Esophagus squamous epithelium (tissue), 5 donors: ENCODE results near the gene RTCA. TPM values are rescaled to one million over a fixed set of nuclear protein-coding genes. Genes with fewer than 3 reads are reported as not detected.
"Not testable (repeated sequence)": the region's sequence is repeated elsewhere in the genome, so short reads cannot be mapped to it uniquely, and the experiment has no call there.

Experiments used
- DNase-seq: peaks from one replicate; lab custom pipeline; 2025; lab: John Stamatoyannopoulos, UW
- H3K27ac ChIP-seq, 4 donors: fragments of 200-600 bp; sonication (generic); one replicate each; pipeline ENCODE4 v1.5.1; 2016 to 2019; ENCODE audit warnings: mild to moderate bottlenecking in 1 of 4
- H3K27me3 ChIP-seq, 4 donors: fragments of 200-600 bp; sonication (generic); 1 replicate in 3 of 4; 2 replicates in 1 of 4; pipeline versions ENCODE4 v1.5.1 to v1.6.0; 2017 to 2021; ENCODE audit warnings: antibody characterized with exemption in 1 of 4
- H3K36me3 ChIP-seq, 3 donors: fragments of 200-600 bp; sonication (generic); one replicate each; pipeline ENCODE4 v1.5.1; 2016 to 2019
- H3K4me1 ChIP-seq, 3 donors: fragments of 200-600 bp; sonication (generic); one replicate each; pipeline ENCODE4 v1.5.1; 2017 to 2019
- H3K4me3 ChIP-seq, 4 donors: fragments of 200-600 bp; sonication (generic); 1 replicate in 3 of 4; 2 replicates in 1 of 4; pipeline ENCODE4 v1.5.1; 2016 to 2019; ENCODE audit warnings: mild to moderate bottlenecking in 2 of 4, moderate library complexity in 1 of 4
- H3K9me3 ChIP-seq, 3 donors: fragments of 200-600 bp; sonication (generic); one replicate each; pipeline ENCODE4 v1.5.1; 2016 to 2019
- CTCF ChIP-seq, 6 experiments: fragments of 450-650 bp in 4 of 6; fragments of 200-600 bp in 2 of 6; sonication (generic) in 2 of 6; IDR thresholded peaks; one replicate each; pipeline ENCODE4 v1.5.1; 2016 to 2019; ENCODE audit warnings: antibody characterized with exemption in 6 of 6, mild to moderate bottlenecking in 4 of 6, moderate library complexity in 4 of 6
- POLR2A ChIP-seq, 4 donors: fragments of 450-650 bp; IDR thresholded peaks; one replicate each; pipeline ENCODE4 v1.6.1; 2017; ENCODE audit warnings: antibody characterized with exemption in 4 of 4, mild to moderate bottlenecking in 4 of 4, moderate library complexity in 3 of 4
- WGBS, 2 donors: methylation state at CpG; one replicate each; pipeline ENCODE4 v1.1.5; 2018; 5-methylcytosine and 5-hydroxymethylcytosine counted together
- intact Hi-C: fragments of 100-400 bp; cut with DNase I; formaldehyde crosslinking; loops from one replicate; pipeline ENCODE4 v1.15.0; 2022
- small RNA-seq, 4 donors: library from RNA; depleted of rRNA; stranded (forward); fragments of <200 nt; gene quantifications; one replicate each; pipeline ENCODE3, GENCODE V24; 2016
- total RNA-seq, 4 donors: library from RNA; depleted of rRNA; stranded (reverse); fragments of >200 nt; gene quantifications; one replicate each; pipeline ENCODE4 v1.1.0, GENCODE V29; 2016
- donor health status: DM: yes; HTN: yes; CAD: no.

Gene RTCA
- total RNA-seq, 4 donors from 2014 or later = 20.6 to 36.0 (median 23.7) TPM

- Histone ChIP-seq H3K4me3 (no peak overlapping the region), H3K4me1 (no peaks in the 10 kb centered on the region), H3K9me3 (no peaks in the 10 kb centered on the region), H3K27ac (no peak overlapping the region), H3K36me3 (no peaks in the 10 kb centered on the region), H3K27me3 (no peaks in the 10 kb centered on the region)
- intact Hi-C loops = no loop called here
- TF ChIP-seq CTCF (IDR thresholded peaks at IDR 0.05) (no peak), POLR2A (IDR thresholded peaks at IDR 0.05) (no peak)
- WGBS, 2 donors = 91 to 94% methylated on average over 9 of the region's 9 CpGs
- DNase-seq = no peak
Measured at GRCh38 chr1:100332331-100332730, 66.3 kb downstream of the RTCA start.

GRCh38 chr1:100335436-100335835 is 69.4 kb downstream of the RTCA start:
- no peaks in the 10 kb centered on the region for H3K4me1 ChIP-seq
- no peaks in the 10 kb centered on the region for H3K36me3 ChIP-seq
- 46 to 63% methylated on average over 1 of the region's 1 CpG for WGBS, 2 donors
- H3K4me3 ChIP-seq = no peak overlapping the region
- no peak for DNase-seq
- H3K9me3 ChIP-seq = no peaks in the 10 kb centered on the region
- H3K27me3 ChIP-seq = no peaks in the 10 kb centered on the region
- no peak overlapping the region for H3K27ac ChIP-seq
- TF ChIP-seq POLR2A (IDR thresholded peaks at IDR 0.05) = no peak
- no peak for TF ChIP-seq CTCF (IDR thresholded peaks at IDR 0.05)
- intact Hi-C loops = no loop called here

- H3K27ac ChIP-seq, H3K36me3 ChIP-seq, H3K4me3 ChIP-seq, H3K4me1 ChIP-seq, DNase-seq, intact Hi-C loops, H3K27me3 ChIP-seq, H3K9me3 ChIP-seq: not testable (repeated sequence)
- WGBS, 2 donors = 89 to 93% methylated on average over 5 of the region's 5 CpGs
Measured at GRCh38 chr1:100337878-100338277, 71.9 kb downstream of the RTCA start.

GRCh38 chr1:100339735-100340134 is 73.7 kb downstream of the RTCA start:
- H3K4me3 ChIP-seq, H3K36me3 ChIP-seq, DNase-seq, H3K4me1 ChIP-seq, intact Hi-C loops, H3K9me3 ChIP-seq, H3K27me3 ChIP-seq, H3K27ac ChIP-seq: not testable (repeated sequence)
- 81% methylated on average over 4 to 6 of the region's 6 CpGs for WGBS, 2 donors

GRCh38 chr1:100340494-100340893 is 74.5 kb downstream of the RTCA start:
- TF ChIP-seq POLR2A (IDR thresholded peaks at IDR 0.05) = no peak
- TF ChIP-seq CTCF (IDR thresholded peaks at IDR 0.05) = no peak
- Histone ChIP-seq H3K9me3 (no peaks in the 10 kb centered on the region), H3K27me3 (no peaks in the 10 kb centered on the region), H3K4me1 (no peaks in the 10 kb centered on the region), H3K36me3 (no peaks in the 10 kb centered on the region), H3K4me3 (no peak overlapping the region), H3K27ac (no peak overlapping the region)
- intact Hi-C loops = no loop called here
- DNase-seq = no peak
- 82 to 100% methylated on average over 1 of the region's 1 CpG for WGBS, 2 donors

- no peaks in the 10 kb centered on the region for H3K36me3 ChIP-seq
- WGBS, 2 donors = 90 to 100% methylated on average over 1 to 2 of the region's 2 CpGs
- H3K4me1 ChIP-seq = no peaks in the 10 kb centered on the region
- intact Hi-C loops = no loop called here
- DNase-seq = no peak
- no peaks in the 10 kb centered on the region for H3K27me3 ChIP-seq
- no peak overlapping the region for H3K4me3 ChIP-seq
- TF ChIP-seq CTCF (IDR thresholded peaks at IDR 0.05) = no peak
- no peak for TF ChIP-seq POLR2A (IDR thresholded peaks at IDR 0.05)
- H3K9me3 ChIP-seq = no peaks in the 10 kb centered on the region
- H3K27ac ChIP-seq = no peak overlapping the region
Measured at GRCh38 chr1:100342348-100342747, 76.3 kb downstream of the RTCA start.

Small RNA genes lying within 50 kb of the gene (small RNA-seq; reads per million reads assigned to genes)
- gene AL445928.1 (0 reads per million in 4 donors), gene MIR553 (0 reads per million in 4 donors)

Other genes with a start within 250 kb of the RTCA start
- gene SASS6, start 133.3 kb upstream of the RTCA start, total RNA-seq = 1 to 10 TPM; 1.9 to 6.8 (median 3.8) TPM
- 10 to 100 TPM in 2 of 4 donors, 1 to 10 TPM in 2; 7.8 to 28.8 (median 11.8) TPM for gene TRMT13, start 133.1 kb upstream of the RTCA start, total RNA-seq
- gene LRRC39, start 88.0 kb upstream of the RTCA start, total RNA-seq = under 1 TPM in 2 of 4 donors, not detected in 2; 0.18 to 0.57 TPM
- 1 to 10 TPM; 6.1 to 9.4 (median 6.8) TPM for gene DBT, start 16.4 kb upstream of the RTCA start, total RNA-seq
- 1 to 10 TPM; 3.0 to 8.6 (median 4.3) TPM for gene CDC14A, start 86.3 kb downstream of the RTCA start, total RNA-seq